Measurements from ENCODE around the gene PSMA1.

PSMA1 gene

GRCh38 chr11:14460147-14460546 lies 60.0 kb downstream of the PSMA1 start:
- no peak overlapping the region for H3K4me3 ChIP-seq (ENCODE audit: low read depth, low read length)
- H3K27ac ChIP-seq (ENCODE audit: extremely low read depth, low read depth, low read length) = no peak overlapping the region
- no peaks in the 10 kb centered on the region for H3K9me3 ChIP-seq (ENCODE audit: control insufficient read depth, insufficient read depth, low read depth, low read length)
- CTCF ChIA-PET = interaction anchor here (1.3 kb wide), 1 partner anchor 159 kb away, joined by 6 read pairs; no protein-coding TSS in a partner anchor
- TF ChIP-seq ZNF416 (tag by site-specific recombination; IDR thresholded peaks at IDR 0.05) (no peak), ZFP41 (tag by site-specific recombination; IDR thresholded peaks at IDR 0.05; ENCODE audit: borderline replicate concordance) (no peak), ZNF280D (tag by site-specific recombination; IDR thresholded peaks at IDR 0.05) (no peak), ZBTB7A (tag by site-specific recombination; IDR thresholded peaks at IDR 0.05; ENCODE audit: low read depth) (no peak), GLI4 (tag by site-specific recombination; IDR thresholded peaks at IDR 0.05) (no peak), ZNF558 (tag by site-specific recombination; IDR thresholded peaks at IDR 0.05) (no peak), PBX3 (CRISPR knock-in tag; IDR thresholded peaks at IDR 0.05) (no peak), ZSCAN16 (tag by site-specific recombination; IDR thresholded peaks at IDR 0.05) (no peak), ZNF654 (tag by site-specific recombination; IDR thresholded peaks at IDR 0.05; ENCODE audit: low read depth) (no peak), ZNF544 (tag by site-specific recombination; IDR thresholded peaks at IDR 0.05) (no peak), ZNF677 (tag by site-specific recombination; IDR thresholded peaks at IDR 0.05) (no peak), PATZ1 (tag by site-specific recombination; IDR thresholded peaks at IDR 0.05) (no peak), ZNF366 (tag by site-specific recombination; conservative IDR thresholded peaks at IDR 0.05) (no peak), ZNF37A (tag by site-specific recombination; IDR thresholded peaks at IDR 0.05) (no peak), SETDB1 (IDR thresholded peaks at IDR 0.05; ENCODE audit: insufficient read length, low read length) (no peak), ZNF148 (tag by site-specific recombination; IDR thresholded peaks at IDR 0.05; ENCODE audit: borderline replicate concordance) (no peak), KLF17 (tag by site-specific recombination; IDR thresholded peaks at IDR 0.05) (no peak), ZNF391 (tag by site-specific recombination; IDR thresholded peaks at IDR 0.05; ENCODE audit: borderline replicate concordance, low read depth) (no peak)
- no peaks in the 10 kb centered on the region for H3K4me1 ChIP-seq (ENCODE audit: control insufficient read depth, insufficient read depth, low read length)
- POLR2A ChIA-PET = no interaction called here
- H3K36me3 ChIP-seq (ENCODE audit: control insufficient read depth in 2 of 2, insufficient read depth in 1 of 2, low read length in 2 of 2) = peaks cover 51 to 90% of the 10 kb centered on the region in 2 experiments
